Astrocyte (in vitro differentiated cells and primary cell): ENCODE results near the gene INPP5F. TPM values are rescaled to one million over a fixed set of nuclear protein-coding genes. Genes with fewer than 3 reads are reported as not detected.
"Not testable (repeated sequence)": the region's sequence is repeated elsewhere in the genome, so short reads cannot be mapped to it uniquely, and the experiment has no call there.

ENCODE experiments used
- DNase-seq: peaks from one replicate; pipeline ENCODE4 v3.0.0-alpha.2; 2010; ENCODE audit warnings: low read depth
- FAIRE-seq: peaks from 2 replicates; lab custom pipeline; 2011; peaks lifted over from hg19 to GRCh38; lab: Jason Lieb, UNC
- H2AFZ ChIP-seq: 2 replicates; pipeline ENCODE4 v1.6.0; 2012; ENCODE audit warnings: low read depth, low read length, inconsistent platforms
- H3K27ac ChIP-seq: 2 replicates; pipeline ENCODE4 v1.5.1; 2011; ENCODE audit warnings: low read depth, low read length, inconsistent platforms
- H3K27me3 ChIP-seq: 2 replicates; pipeline ENCODE4 v1.6.0; 2011; ENCODE audit warnings: low read length, inconsistent platforms; ENCODE audit not compliant: insufficient read depth
- H3K36me3 ChIP-seq: 2 replicates; pipeline ENCODE4 v1.5.1; 2011; ENCODE audit warnings: low read length, inconsistent platforms; ENCODE audit not compliant: insufficient read depth
- H3K4me1 ChIP-seq: 2 replicates; pipeline ENCODE4 v1.5.1; 2011; ENCODE audit warnings: low read length, inconsistent platforms; ENCODE audit not compliant: insufficient read depth
- H3K4me2 ChIP-seq: 2 replicates; pipeline ENCODE4 v1.6.0; 2012; ENCODE audit warnings: low read length, inconsistent platforms
- H3K4me3 ChIP-seq: 2 replicates; pipeline ENCODE4 v1.5.1; 2011; ENCODE audit warnings: low read depth, mild to moderate bottlenecking, low read length, inconsistent platforms; ENCODE audit not compliant: insufficient read depth
- H3K79me2 ChIP-seq: 2 replicates; pipeline ENCODE4 v1.6.0; 2012; ENCODE audit warnings: mild to moderate bottlenecking, low read length, inconsistent platforms; ENCODE audit not compliant: insufficient read depth
- H3K9ac ChIP-seq: 2 replicates; pipeline ENCODE4 v1.6.0; 2012; ENCODE audit warnings: mild to moderate bottlenecking, low read length, inconsistent platforms
- H3K9me3 ChIP-seq: 2 replicates; pipeline ENCODE4 v1.5.1; 2012; ENCODE audit warnings: low read depth, mild to moderate bottlenecking, low read length, inconsistent platforms; ENCODE audit not compliant: insufficient read depth
- H4K20me1 ChIP-seq: 2 replicates; pipeline ENCODE4 v1.6.0; 2012; ENCODE audit warnings: low read length, inconsistent platforms; ENCODE audit not compliant: insufficient read depth
- H3K27ac Mint-ChIP-seq: one replicate; pipeline ENCODE4 v1.8.0; 2021; ENCODE audit warnings: mild to moderate bottlenecking, mixed read lengths; ENCODE audit not compliant: unreplicated experiment
- H3K27me3 Mint-ChIP-seq: one replicate; pipeline ENCODE4 v1.8.0; 2021; ENCODE audit warnings: low read depth, mixed read lengths; ENCODE audit not compliant: unreplicated experiment
- H3K36me3 Mint-ChIP-seq: one replicate; pipeline ENCODE4 v1.8.0; 2021; ENCODE audit warnings: low read depth, mixed read lengths; ENCODE audit not compliant: unreplicated experiment
- H3K4me1 Mint-ChIP-seq: one replicate; pipeline ENCODE4 v1.8.0; 2021; ENCODE audit warnings: low read depth, mixed read lengths; ENCODE audit not compliant: unreplicated experiment
- H3K4me3 Mint-ChIP-seq: one replicate; pipeline ENCODE4 v1.8.0; 2021; ENCODE audit warnings: mild to moderate bottlenecking, moderate library complexity, mixed read lengths; ENCODE audit not compliant: unreplicated experiment
- H3K9me3 Mint-ChIP-seq: one replicate; pipeline ENCODE4 v1.8.0; 2021; ENCODE audit warnings: mild to moderate bottlenecking, mixed read lengths; ENCODE audit not compliant: unreplicated experiment
- EZH2 ChIP-seq: IDR thresholded peaks from 2 replicates; pipeline ENCODE4 v1.6.1; 2012; ENCODE audit warnings: mild to moderate bottlenecking, low read length, inconsistent platforms; ENCODE audit not compliant: insufficient read depth
- total RNA-seq: library from RNA; stranded (reverse); gene quantifications from 2 replicates; pipeline ENCODE4 v1.2.1, GENCODE V29; 2021
- TF ChIP-seq, protein P1 (sequence below): IDR thresholded peaks from 2 replicates; pipeline ENCODE4 v1.5.1; 2011; ENCODE audit warnings: low read depth, mild to moderate bottlenecking, inconsistent platforms, low read length, moderate library complexity; ENCODE audit not compliant: insufficient read depth

The INPP5F gene
- total RNA-seq, 1 donor from 2014 or later = 101 TPM

DNA sequence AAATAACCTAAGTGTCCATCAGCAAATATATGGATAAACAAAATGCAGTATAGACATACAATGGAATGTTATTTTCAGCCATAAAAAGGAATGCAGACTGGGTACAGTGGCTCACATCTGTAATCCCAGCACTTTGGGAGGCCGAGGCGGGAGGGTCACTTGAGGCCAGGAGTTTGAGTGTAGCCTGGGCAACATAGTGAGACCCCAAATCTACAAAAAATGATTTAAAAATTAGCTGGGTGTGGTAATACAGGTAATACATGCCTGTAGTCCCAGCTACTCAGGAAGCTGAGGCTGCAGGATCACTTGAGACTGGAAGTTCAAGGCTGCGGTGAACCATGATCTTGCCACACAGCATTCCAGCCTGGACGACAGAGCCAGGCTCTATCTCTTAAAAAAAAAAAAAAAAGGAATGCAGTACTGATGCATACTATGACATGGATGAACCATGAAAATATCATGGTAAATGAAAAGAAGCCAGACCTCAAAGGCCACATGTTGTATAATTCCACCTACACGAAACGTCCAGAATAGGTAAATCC, 139.9 kb downstream of the INPP5F start:
- no peak for FAIRE-seq
- no peak overlapping the region for H3K27ac Mint-ChIP-seq
- no peak for TF ChIP-seq EZH2
- TF ChIP-seq, protein P1, sequence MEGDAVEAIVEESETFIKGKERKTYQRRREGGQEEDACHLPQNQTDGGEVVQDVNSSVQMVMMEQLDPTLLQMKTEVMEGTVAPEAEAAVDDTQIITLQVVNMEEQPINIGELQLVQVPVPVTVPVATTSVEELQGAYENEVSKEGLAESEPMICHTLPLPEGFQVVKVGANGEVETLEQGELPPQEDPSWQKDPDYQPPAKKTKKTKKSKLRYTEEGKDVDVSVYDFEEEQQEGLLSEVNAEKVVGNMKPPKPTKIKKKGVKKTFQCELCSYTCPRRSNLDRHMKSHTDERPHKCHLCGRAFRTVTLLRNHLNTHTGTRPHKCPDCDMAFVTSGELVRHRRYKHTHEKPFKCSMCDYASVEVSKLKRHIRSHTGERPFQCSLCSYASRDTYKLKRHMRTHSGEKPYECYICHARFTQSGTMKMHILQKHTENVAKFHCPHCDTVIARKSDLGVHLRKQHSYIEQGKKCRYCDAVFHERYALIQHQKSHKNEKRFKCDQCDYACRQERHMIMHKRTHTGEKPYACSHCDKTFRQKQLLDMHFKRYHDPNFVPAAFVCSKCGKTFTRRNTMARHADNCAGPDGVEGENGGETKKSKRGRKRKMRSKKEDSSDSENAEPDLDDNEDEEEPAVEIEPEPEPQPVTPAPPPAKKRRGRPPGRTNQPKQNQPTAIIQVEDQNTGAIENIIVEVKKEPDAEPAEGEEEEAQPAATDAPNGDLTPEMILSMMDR = no peak

DNA sequence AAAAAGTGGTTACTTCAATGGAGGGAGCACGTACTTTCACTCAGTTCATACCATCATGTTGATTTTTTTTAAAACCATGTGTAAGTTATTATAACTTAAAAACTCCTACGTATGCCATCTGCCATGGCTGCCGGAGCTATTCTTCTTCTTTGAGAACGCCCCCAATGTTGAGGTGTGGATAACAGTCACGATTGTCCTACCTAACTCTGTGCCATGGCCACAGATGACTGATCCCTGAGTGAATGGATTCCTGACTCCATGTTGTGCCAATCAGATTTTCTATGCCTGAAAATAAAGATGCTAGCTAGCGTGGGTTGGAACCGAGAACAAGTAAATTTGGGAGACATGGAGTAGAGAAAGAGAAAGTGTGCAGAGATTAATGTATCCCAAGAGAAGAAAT, 141.5 kb downstream of the INPP5F start:
- peaks cover 6% of the 10 kb centered on the region for H3K9me3 Mint-ChIP-seq
- Histone ChIP-seq H3K27me3 (no peaks in the 10 kb centered on the region), H3K4me2 (no peak overlapping the region), H3K4me3 (no peak overlapping the region), H3K9ac (no peak overlapping the region), H2AFZ (no peak overlapping the region), H3K4me1 (peaks cover 5% of the 10 kb centered on the region), H3K27ac (no peak overlapping the region), H4K20me1 (peaks cover 59% of the 10 kb centered on the region), H3K36me3 (no peaks in the 10 kb centered on the region), H3K9me3 (no peaks in the 10 kb centered on the region), H3K79me2 (peaks cover 100% of the 10 kb centered on the region)
- no peak overlapping the region for H3K27ac Mint-ChIP-seq
- no peaks in the 10 kb centered on the region for H3K27me3 Mint-ChIP-seq
- FAIRE-seq (no peak), DNase-seq (no peak)
- H3K4me1 Mint-ChIP-seq = peaks cover 9% of the 10 kb centered on the region
- no peak overlapping the region for H3K4me3 Mint-ChIP-seq
- TF ChIP-seq EZH2 = no peak
- peaks cover 6% of the 10 kb centered on the region for H3K36me3 Mint-ChIP-seq

More for the DNA sequence above, 139.9 kb downstream of the INPP5F start:
- Mint-ChIP-seq H3K27me3 (no peaks in the 10 kb centered on the region), H3K4me1 (peaks cover 9% of the 10 kb centered on the region), H3K9me3 (peaks cover 6% of the 10 kb centered on the region), H3K4me3 (no peak overlapping the region), H3K36me3 (peaks cover 6% of the 10 kb centered on the region)
- H3K4me1 ChIP-seq = peaks cover 1% of the 10 kb centered on the region
- H3K4me3 ChIP-seq = no peak overlapping the region
- no peak for DNase-seq
- no peak overlapping the region for H3K27ac ChIP-seq
- H3K79me2 ChIP-seq = peaks cover 100% of the 10 kb centered on the region
- H2AFZ ChIP-seq = no peak overlapping the region
- no peak overlapping the region for H3K4me2 ChIP-seq
- no peak overlapping the region for H3K9ac ChIP-seq
- peaks cover 63% of the 10 kb centered on the region for H4K20me1 ChIP-seq
- H3K36me3 ChIP-seq = no peaks in the 10 kb centered on the region
- H3K9me3 ChIP-seq = no peaks in the 10 kb centered on the region
- no peaks in the 10 kb centered on the region for H3K27me3 ChIP-seq

DNA sequence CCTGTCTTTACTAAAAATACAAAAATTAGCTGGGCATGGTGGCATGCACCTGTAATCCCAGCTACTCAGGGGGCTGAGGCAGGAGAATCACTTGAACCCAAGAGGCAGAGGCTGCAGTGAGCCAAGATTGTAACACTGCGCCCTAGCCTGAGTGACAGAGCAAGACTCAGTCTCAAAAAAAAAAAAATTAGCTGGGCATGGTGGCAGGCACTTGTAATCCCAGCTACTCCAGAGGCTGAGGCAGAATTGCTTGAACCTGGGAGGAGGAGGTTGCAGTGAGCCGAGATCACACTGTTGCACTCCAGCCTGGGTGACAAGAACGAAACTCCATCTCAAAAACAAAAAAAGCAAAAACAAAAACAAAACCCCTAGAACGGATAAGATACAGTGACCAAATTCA, 143.5 kb downstream of the INPP5F start:
- not testable (repeated sequence) for H3K27ac ChIP-seq, H3K27me3 ChIP-seq, H3K36me3 Mint-ChIP-seq, FAIRE-seq, H3K36me3 ChIP-seq, H3K9me3 ChIP-seq, H3K27ac Mint-ChIP-seq, H3K27me3 Mint-ChIP-seq, H3K9me3 Mint-ChIP-seq, H3K4me3 ChIP-seq, H3K9ac ChIP-seq, H2AFZ ChIP-seq, H3K4me2 ChIP-seq, DNase-seq
- Histone ChIP-seq H4K20me1 (peaks cover 54% of the 10 kb centered on the region), H3K79me2 (peaks cover 88% of the 10 kb centered on the region), H3K4me1 (peaks cover 10% of the 10 kb centered on the region)
- Mint-ChIP-seq H3K4me1 (peaks cover 12% of the 10 kb centered on the region), H3K4me3 (peak overlapping the region; percentile 45)
